GM19328 (cell line): ENCODE results near the gene SIGMAR1.
"Not testable (repeated sequence)": the region's sequence is repeated elsewhere in the genome, so short reads cannot be mapped to it uniquely, and the experiment has no call there.

Experiments
- ATAC-seq: cut with Tn5 transposase; IDR thresholded peaks from one replicate; pipeline ENCODE4 v1.9.1; 2021; ENCODE audit warnings: mild to moderate bottlenecking, moderate library complexity; ENCODE audit not compliant: unreplicated experiment

The SIGMAR1 gene

GRCh38 chr9:34655394-34655793 is 17.8 kb upstream of the SIGMAR1 start:
- ATAC-seq = no peak

- no peak for ATAC-seq
These were observed 16.9 kb upstream of the SIGMAR1 start for GRCh38 chr9:34654323-34655051.

GRCh38 chr9:34653151-34654072 is 15.8 kb upstream of the SIGMAR1 start:
- no peak for ATAC-seq

GRCh38 chr9:34652602-34653000 is 15.0 kb upstream of the SIGMAR1 start:
- ATAC-seq = no peak

- ATAC-seq = no peak
These were observed 14.5 kb upstream of the SIGMAR1 start, which contains the start of gene IL11RA for GRCh38 chr9:34651876-34652601. Gene IL11RA, plus strand, starts transcription at chr9:34652185. Its CDS starts 3,033 bp downstream, at chr9:34655218.

GRCh38 chr9:34651321-34651720 is 13.7 kb upstream of the SIGMAR1 start:
- ATAC-seq = no peak

GRCh38 chr9:34650816-34651215 is 13.2 kb upstream of the SIGMAR1 start:
- no peak for ATAC-seq

GRCh38 chr9:34648673-34649072 is 11.1 kb upstream of the SIGMAR1 start:
- no peak for ATAC-seq

GRCh38 chr9:34647651-34648050 is 10.1 kb upstream of the SIGMAR1 start:
- no peak for ATAC-seq

- ATAC-seq = no peak
These were observed 9.5 kb upstream of the SIGMAR1 start for GRCh38 chr9:34647084-34647403.

- peak; percentile 84 for ATAC-seq
These were observed 8.9 kb upstream of the SIGMAR1 start, which contains the start of gene GALT for GRCh38 chr9:34646211-34647083. Gene GALT, plus strand, starts transcription at chr9:34646675. Its CDS starts 30 bp downstream, at chr9:34646705.

GRCh38 chr9:34644766-34645314 is 7.3 kb upstream of the SIGMAR1 start:
- no peak for ATAC-seq

- ATAC-seq = no peak
These were observed 5.1 kb upstream of the SIGMAR1 start for GRCh38 chr9:34642679-34643078.

GRCh38 chr9:34639322-34639721 is 1.7 kb upstream of the SIGMAR1 start:
- ATAC-seq = not testable (repeated sequence)

- ATAC-seq = no peak
These were observed 505 bp upstream of the SIGMAR1 start for GRCh38 chr9:34638138-34638445.

GRCh38 chr9:34636791-34637355 is 714 bp downstream of the SIGMAR1 start:
- ATAC-seq = no peak

- ATAC-seq = no peak
These were observed 2.0 kb downstream of the SIGMAR1 start for GRCh38 chr9:34635556-34635955.

- ATAC-seq = no peak
These were observed 2.9 kb downstream of the SIGMAR1 start for GRCh38 chr9:34634551-34635248.

- ATAC-seq = no peak
These were observed 3.6 kb downstream of the SIGMAR1 start for GRCh38 chr9:34633851-34634550.
